A549 (cell line): ENCODE results near the gene PDZD2. TPM values are rescaled to one million over a fixed set of nuclear protein-coding genes. Genes with fewer than 3 reads are reported as not detected.

ENCODE experiments used
- ATAC-seq, 2 experiments: fragments of 200-7000 bp in 1 of 2; fragments of >200 bp in 1 of 2; cut with Nextera tagmentation in 1 of 2; cut with Tn5 transposase in 1 of 2; 3 replicates each; pipeline versions ENCODE4 v1.8.0 to v1.9.1; 2018 to 2020; ENCODE audit warnings: mild to moderate bottlenecking in 1 of 2, moderate library complexity in 1 of 2
- CTCF ChIA-PET: fragments of 300-600 bp; sonication (Branson Sonifier 250); formaldehyde crosslinking; extraction: SDS; loops from one replicate; lab custom pipeline; 2021; ENCODE audit warnings: antibody characterized with exemption, inconsistent platforms; lab: Yijun Ruan, JAX
- POLR2A ChIA-PET: fragments of 350-600 bp; formaldehyde crosslinking; extraction: SDS; loops from one replicate; lab custom pipeline; 2021; ENCODE audit warnings: antibody characterized with exemption, inconsistent platforms; lab: Yijun Ruan, JAX
- DNase-seq, 2 experiments: peaks; one replicate each; pipeline versions ENCODE4 v3.0.0 to v3.0.0-alpha.2; 2011 to 2016; ENCODE audit warnings: low read depth in 1 of 2, low spot score in 1 of 2
- FAIRE-seq: peaks from 2 replicates; lab custom pipeline; 2011; peaks lifted over from hg19 to GRCh38; lab: Jason Lieb, UNC
- H3K27ac ChIP-seq, 2 experiments: fragments of >200 bp; sonication (Bioruptor Twin); formaldehyde crosslinking; 3 replicates each; pipeline ENCODE4 v1.5.1; 2016 to 2017
- H3K4me1 ChIP-seq: fragments of >200 bp; sonication (Bioruptor Twin); formaldehyde crosslinking; 3 replicates; pipeline ENCODE4 v1.6.1; 2016
- H3K4me2 ChIP-seq: fragments of >200 bp; sonication (Bioruptor Twin); formaldehyde crosslinking; 3 replicates; pipeline ENCODE4 v1.6.1; 2016
- H3K4me3 ChIP-seq: fragments of >200 bp; sonication (Bioruptor Twin); formaldehyde crosslinking; 3 replicates; pipeline ENCODE4 v1.5.1; 2016
- H3K9me3 ChIP-seq: fragments of >200 bp; sonication (Bioruptor Twin); formaldehyde crosslinking; 3 replicates; pipeline ENCODE4 v1.6.1; 2016
- CBX8 ChIP-seq: fragments of 200-600 bp; sonication (generic); IDR thresholded peaks from 2 replicates; pipeline ENCODE4 v1.6.1; 2016
- CTCF ChIP-seq: fragments of >200 bp; sonication (Bioruptor Twin); formaldehyde crosslinking; IDR thresholded peaks from 3 replicates; pipeline ENCODE4 v1.5.1; 2016
- ELK1 ChIP-seq: fragments of 150-350 bp; IDR thresholded peaks from 2 replicates; pipeline ENCODE4 v1.6.1; 2014; ENCODE audit warnings: low read depth, mild to moderate bottlenecking, low read length
- EP300 ChIP-seq, 2 experiments: fragments of >200 bp; sonication (Bioruptor Twin); formaldehyde crosslinking; IDR thresholded peaks; 2 replicates in 1 of 2; 3 replicates in 1 of 2; pipeline ENCODE4 v1.6.1; 2016 to 2017
- ESRRA ChIP-seq: fragments of 150-350 bp; IDR thresholded peaks from 2 replicates; pipeline ENCODE4 v1.6.1; 2014; ENCODE audit warnings: mild to moderate bottlenecking, low read length, borderline replicate concordance
- GATA3 ChIP-seq: IDR thresholded peaks from 2 replicates; pipeline ENCODE4 v1.6.1; 2012; ENCODE audit warnings: borderline replicate concordance
- HDAC2 ChIP-seq: fragments of 200-600 bp; sonication (generic); IDR thresholded peaks from 2 replicates; pipeline ENCODE4 v1.6.1; 2016
- HMGXB4 ChIP-seq: fragments of 250-450 bp; sonication (Bioruptor Pico); IDR thresholded peaks from 2 replicates; pipeline ENCODE4 v1.5.0; 2021; ENCODE audit warnings: mild to moderate bottlenecking, moderate library complexity, borderline replicate concordance
- KDM5A ChIP-seq: fragments of 200-600 bp; sonication (generic); IDR thresholded peaks from 2 replicates; pipeline ENCODE4 v1.6.1; 2016; ENCODE audit warnings: antibody characterized with exemption, mild to moderate bottlenecking
- NFE2L2 ChIP-seq: fragments of 150-350 bp; conservative IDR thresholded peaks from 2 replicates; pipeline ENCODE4 v1.6.1; 2014; ENCODE audit warnings: low read length
- NPAS2 ChIP-seq: fragments of 250-450 bp; sonication (Bioruptor Pico); IDR thresholded peaks from 2 replicates; pipeline ENCODE4 v1.8.0; 2022; ENCODE audit warnings: mild to moderate bottlenecking, moderate library complexity, borderline replicate concordance
- NR3C1 ChIP-seq: fragments of >200 bp; sonication (Bioruptor Twin); formaldehyde crosslinking; IDR thresholded peaks from 3 replicates; pipeline ENCODE4 v1.6.1; 2017
- POLR2AphosphoS2 ChIP-seq: conservative IDR thresholded peaks from 2 replicates; pipeline ENCODE4 v1.6.1; 2012; ENCODE audit warnings: low read length, improper control_type of control experiment, inconsistent platforms
- RAD21 ChIP-seq, 2 experiments: fragments of >200 bp in 1 of 2; sonication (Bioruptor Twin) in 1 of 2; formaldehyde crosslinking in 1 of 2; IDR thresholded peaks in 1 of 2; conservative IDR thresholded peaks in 1 of 2; 2 replicates in 1 of 2; 3 replicates in 1 of 2; pipeline ENCODE4 v1.6.1; 2012 to 2018; ENCODE audit warnings: inconsistent platforms in 1 of 2
- RCOR1 ChIP-seq: fragments of 150-350 bp; IDR thresholded peaks from 2 replicates; pipeline ENCODE4 v1.6.1; 2014; ENCODE audit warnings: antibody characterized with exemption, low read length, low read depth
- SMC3 ChIP-seq: fragments of >200 bp; sonication (Bioruptor Twin); formaldehyde crosslinking; IDR thresholded peaks from 3 replicates; pipeline ENCODE4 v1.6.1; 2018; ENCODE audit warnings: inconsistent platforms
- TP53 ChIP-seq: fragments of 250-450 bp; sonication (Bioruptor Pico); IDR thresholded peaks from 2 replicates; pipeline ENCODE4 v1.5.0; 2021; ENCODE audit warnings: mild to moderate bottlenecking, moderate library complexity
- WGBS: methylation state at CpG from one replicate; pipeline ENCODE4 v1.1.6; 2017; ENCODE audit errors: missing lambda C conversion rate; 5-methylcytosine and 5-hydroxymethylcytosine counted together
- polyA plus RNA-seq, 4 experiments: library from polyadenylated mRNA; depleted of rRNA in 3 of 4; stranded (reverse); fragments of >200 nt; fragmentation: RNase III in 1 of 4; extraction: RNeasy Plus Mini Kit Qiagen cat#74134 plus additional on column Dnase treatment in 1 of 4; gene quantifications; 2 replicates in 3 of 4; 3 replicates in 1 of 4; pipeline ENCODE4 v1.2.3, GENCODE V29; 2011 to 2017
- TF ChIP-seq, protein P1 (sequence below): fragments of 450-650 bp; IDR thresholded peaks from 2 replicates; pipeline ENCODE4 v1.6.1; 2014; ENCODE audit warnings: antibody characterized with exemption
- TF ChIP-seq, protein P2 (sequence below): fragments of >200 bp; sonication (Bioruptor Twin); formaldehyde crosslinking; IDR thresholded peaks from 2 replicates; pipeline ENCODE4 v1.6.1; 2016
- TF ChIP-seq, protein P3 (sequence below): IDR thresholded peaks from 2 replicates; pipeline ENCODE4 v1.6.1; 2012

Gene PDZD2
- polyA plus RNA-seq, 2 of the 4 experiments (the other 2 are of a cell fraction), result 0.06 to 0.09 TPM

DNA sequence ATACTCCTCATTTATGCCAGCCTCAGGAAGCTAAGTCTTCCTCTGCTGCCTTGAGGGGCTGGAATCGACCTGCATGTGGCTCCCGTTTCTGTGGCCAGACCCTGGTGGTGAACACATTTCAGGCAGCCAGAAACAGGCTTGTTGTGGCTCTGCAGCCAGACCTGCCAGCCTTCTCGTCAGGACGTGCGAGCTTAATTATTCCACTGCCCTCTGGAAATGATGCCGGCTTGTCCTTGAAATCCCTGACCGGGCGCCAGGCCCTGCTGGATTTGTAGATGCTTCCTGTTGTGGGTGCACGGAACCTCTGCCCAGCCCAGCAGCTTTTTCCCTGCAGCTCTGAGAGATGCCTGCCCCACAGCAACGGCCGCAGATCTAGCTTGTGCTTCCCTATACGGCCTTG, 41.6 kb downstream of the PDZD2 start:
- CTCF ChIA-PET, result interaction anchor here (1.6 kb wide), 1 partner anchor 412 kb away, joined by 3 read pairs; no protein-coding TSS in a partner anchor
- H3K4me2 ChIP-seq, result no peak overlapping the region
- no peak for ATAC-seq
- no peaks in the 10 kb centered on the region for H3K9me3 ChIP-seq
- POLR2A ChIA-PET, result no interaction called here
- H3K4me3 ChIP-seq, result no peak overlapping the region
- 55% methylated on average over 12 of the region's 12 CpGs for WGBS
- no peak for TF ChIP-seq HDAC2
- no peak for TF ChIP-seq KDM5A
- TF ChIP-seq, protein P1, sequence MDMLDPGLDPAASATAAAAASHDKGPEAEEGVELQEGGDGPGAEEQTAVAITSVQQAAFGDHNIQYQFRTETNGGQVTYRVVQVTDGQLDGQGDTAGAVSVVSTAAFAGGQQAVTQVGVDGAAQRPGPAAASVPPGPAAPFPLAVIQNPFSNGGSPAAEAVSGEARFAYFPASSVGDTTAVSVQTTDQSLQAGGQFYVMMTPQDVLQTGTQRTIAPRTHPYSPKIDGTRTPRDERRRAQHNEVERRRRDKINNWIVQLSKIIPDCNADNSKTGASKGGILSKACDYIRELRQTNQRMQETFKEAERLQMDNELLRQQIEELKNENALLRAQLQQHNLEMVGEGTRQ, result no peak
- TF ChIP-seq RAD21 (conservative IDR thresholded peaks at IDR 0.05 in 1 of 2, IDR thresholded peaks at IDR 0.05 in 1 of 2), result no peak
- TF ChIP-seq GATA3, result no peak
- no peak for TF ChIP-seq CTCF
- TF ChIP-seq, protein P2, sequence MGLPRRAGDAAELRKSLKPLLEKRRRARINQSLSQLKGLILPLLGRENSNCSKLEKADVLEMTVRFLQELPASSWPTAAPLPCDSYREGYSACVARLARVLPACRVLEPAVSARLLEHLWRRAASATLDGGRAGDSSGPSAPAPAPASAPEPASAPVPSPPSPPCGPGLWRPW, result no peak
- TF ChIP-seq EP300 (IDR thresholded peaks at IDR 0.05), result no peak
- TF ChIP-seq NR3C1, result no peak
- TF ChIP-seq, protein P3, sequence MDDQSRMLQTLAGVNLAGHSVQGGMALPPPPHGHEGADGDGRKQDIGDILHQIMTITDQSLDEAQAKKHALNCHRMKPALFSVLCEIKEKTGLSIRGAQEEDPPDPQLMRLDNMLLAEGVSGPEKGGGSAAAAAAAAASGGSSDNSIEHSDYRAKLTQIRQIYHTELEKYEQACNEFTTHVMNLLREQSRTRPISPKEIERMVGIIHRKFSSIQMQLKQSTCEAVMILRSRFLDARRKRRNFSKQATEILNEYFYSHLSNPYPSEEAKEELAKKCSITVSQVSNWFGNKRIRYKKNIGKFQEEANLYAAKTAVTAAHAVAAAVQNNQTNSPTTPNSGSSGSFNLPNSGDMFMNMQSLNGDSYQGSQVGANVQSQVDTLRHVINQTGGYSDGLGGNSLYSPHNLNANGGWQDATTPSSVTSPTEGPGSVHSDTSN, result no peak
- TF ChIP-seq, all 56 proteins: peak for 0
- FAIRE-seq (no peak), DNase-seq (no peak)
- H3K27ac ChIP-seq, result no peak overlapping the region
- no peaks in the 10 kb centered on the region for H3K4me1 ChIP-seq

GRCh38 chr5:31682025-31682424, 43.1 kb downstream of the PDZD2 start:
- H3K4me1 ChIP-seq, result no peaks in the 10 kb centered on the region
- no peak for TF ChIP-seq NPAS2
- no peak for TF ChIP-seq SMC3
- no peak for TF ChIP-seq ESRRA
- TF ChIP-seq RCOR1, result no peak
- no peak for TF ChIP-seq HDAC2
- no peak for TF ChIP-seq NR3C1
- TF ChIP-seq ELK1, result no peak
- no peak for TF ChIP-seq HMGXB4 (CRISPR knock-in tag)
- no peak for TF ChIP-seq POLR2AphosphoS2
- TF ChIP-seq TP53 (CRISPR knock-in tag), result no peak
- TF ChIP-seq NFE2L2, result no peak
- TF ChIP-seq, protein P1, result no peak
- TF ChIP-seq CBX8, result no peak
- FAIRE-seq (no peak), DNase-seq (no peak), ATAC-seq (no peak)
- no peak overlapping the region for H3K4me2 ChIP-seq
- CTCF ChIA-PET, result no interaction called here
- H3K27ac ChIP-seq, result no peak overlapping the region
- WGBS, result 47% methylated on average over 11 of the region's 11 CpGs
- POLR2A ChIA-PET, result no interaction called here
- H3K4me3 ChIP-seq, result no peak overlapping the region
- H3K9me3 ChIP-seq, result no peaks in the 10 kb centered on the region
